Vagina (tissue), 2 donors: Measurements from ENCODE around the gene EFHC1.

Experiments
- CTCF ChIP-seq, 3 experiments: fragments of 450-650 bp in 2 of 3; fragments of 200-600 bp in 1 of 3; sonication (generic) in 1 of 3; IDR thresholded peaks; one replicate each; pipeline ENCODE4 v1.5.1; 2017 to 2019; ENCODE audit warnings: antibody characterized with exemption in 3 of 3, mild to moderate bottlenecking in 2 of 3, moderate library complexity in 2 of 3
- POLR2A ChIP-seq, 2 donors: fragments of 450-650 bp; IDR thresholded peaks; one replicate each; pipeline ENCODE4 v1.6.1; 2017; ENCODE audit warnings: antibody characterized with exemption in 2 of 2, mild to moderate bottlenecking in 2 of 2, moderate library complexity in 2 of 2
- POLR2AphosphoS5 ChIP-seq, 2 donors: sonication (generic); formaldehyde crosslinking; IDR thresholded peaks; one replicate each; pipeline ENCODE4 v1.9.0; 2017; ENCODE audit warnings: antibody characterized with exemption in 2 of 2, mild to moderate bottlenecking in 2 of 2, low read depth in 1 of 2; ENCODE audit not compliant: insufficient read depth in 1 of 2

DNA sequence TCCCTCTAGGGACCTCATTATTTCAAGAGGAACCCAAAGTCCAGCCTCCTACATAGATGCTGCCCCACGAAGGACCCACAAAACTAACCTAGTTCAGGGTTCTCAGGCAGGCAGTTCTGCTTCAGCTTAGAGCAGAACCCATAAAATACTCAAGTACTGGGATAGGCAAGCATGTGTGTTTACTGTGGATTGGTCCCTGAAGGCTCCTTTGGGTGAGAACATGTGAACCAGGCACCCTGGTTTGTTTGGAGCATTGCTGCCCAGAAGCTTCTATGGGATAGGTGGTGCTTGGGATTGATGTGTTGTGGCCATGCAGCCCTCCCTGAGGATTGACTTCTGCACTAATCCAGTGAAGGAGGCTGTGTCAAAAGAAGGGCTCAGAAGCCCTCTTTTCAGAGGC lies 14.9 kb upstream of the EFHC1 start:
- TF ChIP-seq POLR2A (IDR thresholded peaks at IDR 0.05) (no peak), CTCF (IDR thresholded peaks at IDR 0.05) (no peak), POLR2AphosphoS5 (IDR thresholded peaks at IDR 0.05; ENCODE audit: insufficient read depth in 1 of 2, low read depth in 1 of 2) (no peak)
